Right kidney (tissue), 9 donors: Measurements from ENCODE around the gene FRG2B.
A peak's percentile ranks its signal among the peaks of the same experiment; 100 is the strongest.
"Not testable (repeated sequence)": the region's sequence is repeated elsewhere in the genome, so short reads cannot be mapped to it uniquely, and the experiment has no call there.

ENCODE experiments used
- DNase-seq: peaks from one replicate; pipeline ENCODE4 v3.0.0-alpha.2; 2016
- long read RNA-seq, 8 donors: transcript quantifications; one replicate each; lab custom pipeline, GENCODE V29; 2026

Gene FRG2B
- long read RNA-seq, donor 1: 0 reads
- long read RNA-seq, donor 2: 0 reads
- long read RNA-seq, donor 3: 0 reads
- long read RNA-seq, donor 4: 0 reads
- long read RNA-seq, donor 5: 0 reads
- long read RNA-seq, donor 6: 0 reads
- long read RNA-seq, donor 7: 0 reads
- long read RNA-seq, donor 8: 0 reads

DNA sequence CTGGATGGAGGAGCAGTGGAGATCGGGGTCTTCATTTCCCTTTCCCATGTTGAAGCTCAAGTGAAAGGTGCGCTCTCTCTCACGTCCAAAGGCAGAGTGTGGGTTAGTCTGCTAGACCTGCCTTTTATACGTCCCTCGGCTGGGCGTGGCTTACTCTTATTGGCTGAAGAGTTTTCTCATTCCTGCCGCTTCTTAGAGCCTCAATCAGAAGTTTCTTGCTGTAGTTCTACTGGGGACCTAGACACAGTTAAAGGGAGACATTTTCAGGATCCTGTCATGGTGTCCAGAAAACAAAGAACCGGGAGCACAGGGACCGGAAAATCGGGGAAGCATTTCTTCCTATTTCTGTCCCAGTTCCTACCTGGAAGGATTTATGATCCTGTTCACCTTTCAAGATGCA lies at the start of gene FRG2B:
Gene FRG2B, minus strand, starts transcription at position 101 of the 400 bp plus-strand sequence. Its CDS starts 53 bp downstream, at position 48.
- not testable (repeated sequence) for DNase-seq

DNA sequence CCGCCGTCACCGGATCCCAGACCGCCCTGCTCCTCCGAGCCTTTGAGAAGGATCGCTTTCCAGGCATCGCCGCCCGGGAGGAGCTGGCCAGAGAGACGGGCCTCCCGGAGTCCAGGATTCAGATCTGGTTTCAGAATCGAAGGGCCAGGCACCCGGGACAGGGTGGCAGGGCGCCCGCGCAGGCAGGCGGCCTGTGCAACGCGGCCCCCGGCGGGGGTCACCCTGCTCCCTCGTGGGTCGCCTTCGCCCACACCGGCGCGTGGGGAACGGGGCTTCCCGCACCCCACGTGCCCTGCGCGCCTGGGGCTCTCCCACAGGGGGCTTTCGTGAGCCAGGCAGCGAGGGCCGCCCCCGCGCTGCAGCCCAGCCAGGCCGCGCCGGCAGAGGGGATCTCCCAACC lies 40.9 kb upstream of the FRG2B start:
- not testable (repeated sequence) for DNase-seq

DNA sequence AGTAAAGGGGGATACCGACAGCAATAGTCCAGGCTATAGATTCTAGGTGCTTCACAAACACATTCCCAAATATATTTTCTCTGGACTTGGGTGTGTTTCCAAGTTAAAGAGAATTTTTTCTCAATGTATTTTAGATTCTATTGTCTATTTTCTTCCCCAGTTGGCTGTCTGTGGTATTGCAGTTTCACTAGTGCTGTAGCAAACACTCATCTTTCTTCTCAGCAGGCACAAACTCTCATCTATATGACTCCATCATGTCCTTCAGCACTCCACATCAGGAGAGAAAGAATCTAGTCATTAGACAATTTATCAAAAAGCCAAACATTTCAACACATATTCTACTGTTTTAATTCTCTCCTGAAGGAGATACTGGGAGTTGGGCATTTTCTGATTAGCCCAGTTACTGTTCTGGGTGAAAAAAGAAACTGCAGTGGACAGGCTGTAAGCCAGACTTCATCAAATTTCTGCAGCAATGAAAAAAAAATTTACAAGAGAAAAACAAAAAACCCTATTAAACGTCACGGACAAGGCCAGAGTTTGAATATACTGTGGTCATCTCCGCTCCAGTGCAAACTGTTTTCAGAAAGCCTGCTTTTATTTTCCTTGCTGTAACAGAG lies 37.1 kb upstream of the FRG2B start:
- not testable (repeated sequence) for DNase-seq

GRCh38 chr10:133661122-133661521 lies 34.5 kb upstream of the FRG2B start:
- DNase-seq: not testable (repeated sequence)

DNA sequence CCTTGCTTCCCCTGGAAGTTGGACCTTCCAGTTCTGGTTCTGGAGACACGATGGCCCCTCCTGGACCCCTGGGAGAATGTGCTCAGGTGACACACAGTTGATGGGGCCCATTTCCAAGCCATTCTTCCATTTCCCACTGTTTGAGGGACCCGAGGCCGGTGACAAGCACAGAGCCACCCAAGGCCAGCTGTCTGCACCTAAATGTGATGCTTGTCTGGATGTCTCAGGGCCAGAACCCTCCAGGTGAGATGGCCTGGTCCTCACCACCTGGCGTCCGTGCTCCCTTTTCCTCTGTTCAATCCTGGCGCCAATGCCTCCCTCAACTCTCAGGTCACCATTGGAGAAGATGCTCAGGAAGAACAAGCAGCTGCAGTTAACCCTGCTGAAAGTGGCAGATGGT lies 33.9 kb upstream of the FRG2B start:
- not testable (repeated sequence) for DNase-seq

GRCh38 chr10:133657276-133657675 lies 30.7 kb upstream of the FRG2B start:
- not testable (repeated sequence) for DNase-seq

- not testable (repeated sequence) for DNase-seq
Measured at GRCh38 chr10:133648872-133649455, 22.4 kb upstream of the FRG2B start.

- DNase-seq: not testable (repeated sequence)
Measured at GRCh38 chr10:133647075-133647748, 20.6 kb upstream of the FRG2B start.

DNA sequence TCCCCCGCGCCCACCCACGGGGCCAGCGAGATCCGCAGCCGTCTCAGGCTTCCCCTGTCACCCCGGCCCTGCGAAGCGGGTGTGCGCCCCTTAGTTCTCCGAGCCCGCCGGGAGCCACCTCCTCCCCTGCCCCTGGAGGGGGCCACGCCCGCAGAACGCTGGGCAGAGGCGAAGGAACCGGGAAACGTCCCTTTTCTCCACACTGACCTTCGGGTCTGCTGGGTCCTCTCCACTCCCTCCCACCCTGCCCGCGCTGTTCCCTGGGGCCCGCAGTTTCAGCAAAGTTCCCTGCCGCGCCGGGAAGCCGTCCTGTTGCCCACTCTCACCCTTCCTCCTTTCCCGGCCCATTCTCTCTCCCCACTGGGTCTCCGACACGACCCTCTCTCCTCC lies 11.2 kb upstream of the FRG2B start:
- not testable (repeated sequence) for DNase-seq

DNA sequence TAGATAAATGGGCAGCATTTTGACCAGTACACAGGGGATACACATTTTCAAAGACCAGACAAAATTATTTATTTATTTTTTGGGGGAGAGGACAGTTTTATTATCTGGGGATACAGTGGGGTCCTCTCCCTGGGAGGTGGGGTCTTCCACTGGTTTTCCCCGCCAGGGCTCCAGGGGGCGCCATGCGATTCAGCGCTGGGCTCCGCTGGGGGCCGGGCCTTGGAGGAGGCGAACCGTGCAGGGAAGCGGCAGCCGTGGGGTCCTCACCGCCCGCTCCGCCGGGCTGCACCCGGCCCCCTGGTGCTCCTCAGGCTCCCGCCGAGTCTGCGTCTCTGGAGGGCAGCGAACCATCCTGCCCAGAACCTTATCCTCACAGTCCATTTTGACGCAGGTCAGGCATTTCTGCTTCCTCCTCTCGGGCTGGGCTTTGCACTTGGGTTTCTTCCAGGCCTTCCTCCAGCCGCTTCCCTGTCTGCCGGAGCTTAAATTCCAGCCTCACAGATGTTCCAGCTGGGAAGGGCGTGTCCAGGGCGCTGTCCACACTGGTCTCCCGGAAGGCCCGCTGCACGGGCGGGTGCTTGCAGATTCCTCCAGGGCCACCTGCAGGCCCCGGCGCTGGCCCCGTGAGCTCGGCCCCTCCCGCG lies 10.7 kb upstream of the FRG2B start:
- not testable (repeated sequence) for DNase-seq

DNA sequence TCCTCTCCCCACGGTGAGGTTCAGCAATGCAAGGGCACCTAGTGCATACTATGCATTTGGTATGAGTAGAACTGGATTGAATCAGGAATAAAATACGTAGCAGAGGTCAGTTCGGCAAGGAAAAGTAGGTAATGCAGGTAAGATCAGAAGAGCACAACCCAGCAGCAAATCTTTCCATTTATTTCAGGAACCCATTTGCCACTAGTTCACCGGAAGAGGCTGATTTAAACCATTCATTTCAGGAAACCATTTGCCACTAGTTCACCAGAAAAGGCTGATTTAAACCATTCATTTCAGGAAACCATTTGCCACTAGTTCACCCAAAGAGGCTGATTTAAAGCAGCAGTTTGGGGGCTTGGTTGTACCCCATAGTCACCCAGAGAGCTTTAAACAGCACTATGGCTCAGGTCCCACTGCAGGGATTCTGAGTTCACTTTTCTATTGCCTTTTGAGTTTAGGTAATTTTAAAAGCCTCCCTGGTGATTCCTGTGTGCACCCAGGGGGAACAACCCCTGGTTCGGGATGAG lies 4.2 kb upstream of the FRG2B start:
- not testable (repeated sequence) for DNase-seq

DNA sequence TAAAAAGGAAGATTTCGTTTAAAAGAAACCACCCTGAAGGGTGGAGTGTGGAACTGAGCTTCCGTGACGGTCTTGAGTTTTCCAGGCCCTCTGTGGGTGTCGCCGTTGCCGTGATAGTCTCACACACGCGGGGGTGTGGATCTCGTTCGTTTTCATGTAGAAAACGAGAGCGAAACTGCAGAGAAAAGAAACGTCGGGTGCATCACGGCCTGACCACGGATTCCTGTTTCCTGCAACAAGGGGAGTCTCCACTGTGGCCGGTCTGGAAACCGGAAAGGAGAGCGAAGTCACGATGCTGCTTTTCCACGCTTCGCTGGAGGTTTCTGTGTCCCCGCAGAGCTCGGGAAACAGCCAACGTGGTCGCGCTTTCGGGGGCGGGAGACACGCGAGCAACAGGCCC lies 4.1 kb downstream of the FRG2B start:
- DNase-seq: not testable (repeated sequence)

- DNase-seq: no peak
Measured at GRCh38 chr10:133618851-133619250, 7.7 kb downstream of the FRG2B start.

- DNase-seq: no peak
Measured at GRCh38 chr10:133617196-133617595, 9.4 kb downstream of the FRG2B start.

DNA sequence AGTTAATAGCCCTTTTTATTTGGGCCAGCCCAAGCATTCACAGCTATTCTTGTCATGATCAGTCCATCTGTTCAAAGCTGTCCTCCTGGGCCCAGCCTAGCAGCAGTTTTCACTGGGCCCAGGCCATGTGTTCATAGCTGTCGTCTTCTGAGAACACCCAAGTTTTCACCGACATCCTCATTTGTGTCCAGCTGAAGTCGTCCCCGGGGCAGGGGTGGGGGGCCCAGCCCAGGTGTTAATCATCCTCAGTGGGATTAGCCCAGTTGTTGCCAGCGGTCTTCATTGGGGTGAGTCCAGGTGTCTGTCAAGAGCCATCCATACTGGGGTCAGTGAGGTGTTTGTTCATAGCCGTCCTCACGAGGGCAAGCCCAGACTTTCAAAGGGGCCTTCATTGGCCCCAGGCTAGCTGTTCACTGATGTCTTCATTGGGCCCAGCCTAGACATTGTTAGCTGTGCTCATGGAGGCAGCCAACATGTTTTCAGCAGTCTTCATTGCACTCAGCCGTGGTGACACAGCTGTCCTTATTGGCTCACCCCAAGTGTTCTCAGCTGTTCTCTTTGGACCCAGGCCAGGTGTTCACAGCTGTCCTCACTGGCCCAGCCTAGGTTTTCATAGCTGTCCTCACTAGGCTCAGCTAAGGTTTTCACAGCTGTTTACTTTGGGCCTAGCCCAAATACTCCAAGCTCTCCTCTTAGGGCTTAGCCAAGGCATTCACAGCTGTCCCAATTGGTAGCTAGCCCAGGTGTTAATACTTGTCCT lies 10.0 kb downstream of the FRG2B start:
- DNase-seq: no peak

DNA sequence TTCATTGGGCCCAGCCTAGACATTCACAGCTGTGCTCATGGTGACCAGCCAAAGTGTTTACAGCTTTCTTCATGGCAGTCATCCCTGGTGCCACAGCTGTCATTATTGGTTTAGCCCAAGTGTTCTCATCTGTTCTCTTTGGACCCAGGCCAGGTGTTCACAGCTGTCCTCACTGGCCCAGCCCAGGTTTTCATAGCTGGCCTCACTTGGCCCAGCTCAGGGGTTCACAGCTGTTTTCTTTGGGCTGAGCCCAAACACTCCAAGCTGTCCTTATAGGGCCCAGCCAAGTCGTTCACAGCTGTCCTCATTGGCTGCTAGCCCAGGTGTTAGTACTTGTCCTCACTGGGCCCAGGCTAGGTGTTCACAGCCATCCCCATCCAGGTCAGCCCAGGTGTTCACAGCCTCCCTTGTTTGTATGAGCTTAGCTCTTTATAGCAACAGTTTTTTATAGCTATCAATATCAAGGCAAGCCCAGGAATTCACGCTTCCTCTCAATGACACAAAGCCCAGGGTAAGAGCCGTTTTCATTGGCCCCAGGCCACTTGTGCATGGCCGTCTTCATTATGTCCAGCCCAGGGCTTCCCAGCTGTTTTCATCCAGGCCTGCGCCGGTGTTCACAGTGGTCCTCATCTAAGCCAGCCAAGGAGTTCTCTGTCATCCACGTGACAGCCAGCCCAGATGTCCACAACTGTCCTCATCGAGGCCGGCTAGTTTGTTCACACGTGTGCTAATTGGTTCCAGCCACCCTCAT lies 11.6 kb downstream of the FRG2B start:
- no peak for DNase-seq

GRCh38 chr10:133613699-133614098 lies 12.9 kb downstream of the FRG2B start:
- DNase-seq: no peak

DNA sequence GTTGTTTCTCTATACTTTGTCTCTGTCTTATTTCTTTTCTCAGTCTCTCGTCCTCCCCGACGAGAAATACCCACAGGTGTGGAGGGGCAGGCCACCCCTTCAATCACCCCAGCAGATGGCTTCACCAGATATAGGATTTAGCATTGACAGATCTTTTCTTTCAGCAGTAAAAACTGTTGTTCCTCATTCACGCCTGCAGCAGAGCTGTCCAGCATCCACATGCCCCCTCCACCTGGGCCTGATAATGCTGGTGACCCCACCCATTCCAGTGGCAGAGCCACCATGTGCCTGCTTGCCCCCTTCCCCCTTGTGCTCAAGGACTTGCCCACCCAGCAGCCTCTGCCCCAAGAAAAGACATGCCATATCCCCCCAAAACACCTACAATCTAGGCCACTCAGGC lies 15.5 kb downstream of the FRG2B start:
- DNase-seq: no peak

DNA sequence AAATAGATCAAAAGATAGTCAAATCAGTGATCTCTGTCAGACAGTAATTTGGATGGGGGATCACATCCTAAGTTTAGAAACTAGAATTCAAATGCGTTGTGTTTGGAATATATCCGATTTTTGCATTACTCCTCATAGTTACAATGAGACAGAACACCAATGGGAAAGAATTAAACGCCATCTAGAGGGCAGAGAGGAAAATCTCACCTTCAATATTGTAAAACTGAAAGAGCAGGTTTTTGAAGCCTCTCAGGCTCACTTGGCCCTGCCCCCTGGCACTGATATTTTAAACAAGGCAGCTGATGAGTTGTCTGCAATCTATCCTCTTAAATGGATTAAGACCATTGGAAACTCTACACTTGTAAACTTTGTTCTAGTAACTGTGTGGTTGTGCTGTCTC lies 17.7 kb downstream of the FRG2B start:
- DNase-seq: peak; percentile 6

DNA sequence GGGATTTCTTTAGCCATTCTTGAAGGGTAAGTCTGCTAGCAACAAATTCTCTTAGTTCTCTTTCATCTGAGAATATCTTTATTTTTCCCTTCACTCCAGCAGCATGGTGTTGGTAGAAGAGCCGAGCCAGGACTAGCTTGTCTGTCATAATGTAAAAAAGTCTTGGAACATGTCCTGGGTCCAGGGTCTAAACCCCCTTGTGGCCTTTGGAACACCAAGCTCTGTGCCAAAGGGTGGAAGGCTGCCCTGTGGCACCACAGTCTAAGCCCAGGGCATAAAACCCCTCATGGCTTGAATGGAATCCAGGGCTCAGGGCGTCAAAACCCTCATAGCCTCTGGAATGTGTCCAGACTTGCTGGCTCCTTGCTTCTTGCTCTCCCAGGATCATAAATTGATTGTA lies 23.2 kb downstream of the FRG2B start:
- DNase-seq: not testable (repeated sequence)

GRCh38 chr10:133600657-133601056 lies 25.9 kb downstream of the FRG2B start:
- no peak for DNase-seq
